Measurements from ENCODE around the gene SEC22C.
A peak's percentile ranks its signal among the peaks of the same experiment; 100 is the strongest.

Gene SEC22C

DNA sequence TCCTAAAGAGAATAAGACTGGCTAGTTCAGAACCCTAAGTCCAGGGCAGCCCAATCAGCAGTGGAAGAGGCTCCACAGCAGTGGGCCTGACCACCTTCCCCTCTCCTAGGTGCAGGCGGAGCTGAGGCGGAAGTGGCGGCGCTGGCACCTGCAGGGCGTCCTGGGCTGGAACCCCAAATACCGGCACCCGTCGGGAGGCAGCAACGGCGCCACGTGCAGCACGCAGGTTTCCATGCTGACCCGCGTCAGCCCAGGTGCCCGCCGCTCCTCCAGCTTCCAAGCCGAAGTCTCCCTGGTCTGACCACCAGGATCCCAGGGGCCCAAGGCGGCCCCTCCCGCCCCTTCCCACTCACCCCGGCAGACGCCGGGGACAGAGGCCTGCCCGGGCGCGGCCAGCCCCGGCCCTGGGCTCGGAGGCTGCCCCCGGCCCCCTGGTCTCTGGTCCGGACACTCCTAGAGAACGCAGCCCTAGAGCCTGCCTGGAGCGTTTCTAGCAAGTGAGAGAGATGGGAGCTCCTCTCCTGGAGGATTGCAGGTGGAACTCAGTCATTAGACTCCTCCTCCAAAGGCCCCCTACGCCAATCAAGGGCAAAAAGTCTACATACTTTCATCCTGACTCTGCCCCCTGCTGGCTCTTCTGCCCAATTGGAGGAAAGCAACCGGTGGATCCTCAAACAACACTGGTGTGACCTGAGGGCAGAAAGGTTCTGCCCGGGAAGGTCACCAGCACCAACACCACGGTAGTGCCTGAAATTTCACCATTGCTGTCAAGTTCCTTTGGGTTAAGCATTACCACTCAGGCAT is 45.6 kb downstream of the SEC22C start:
- peak; percentile 19 to 27 (median 27) for DNase-seq (ENCODE audit: low read depth in 2 of 3, low spot score in 1 of 3)

DNA sequence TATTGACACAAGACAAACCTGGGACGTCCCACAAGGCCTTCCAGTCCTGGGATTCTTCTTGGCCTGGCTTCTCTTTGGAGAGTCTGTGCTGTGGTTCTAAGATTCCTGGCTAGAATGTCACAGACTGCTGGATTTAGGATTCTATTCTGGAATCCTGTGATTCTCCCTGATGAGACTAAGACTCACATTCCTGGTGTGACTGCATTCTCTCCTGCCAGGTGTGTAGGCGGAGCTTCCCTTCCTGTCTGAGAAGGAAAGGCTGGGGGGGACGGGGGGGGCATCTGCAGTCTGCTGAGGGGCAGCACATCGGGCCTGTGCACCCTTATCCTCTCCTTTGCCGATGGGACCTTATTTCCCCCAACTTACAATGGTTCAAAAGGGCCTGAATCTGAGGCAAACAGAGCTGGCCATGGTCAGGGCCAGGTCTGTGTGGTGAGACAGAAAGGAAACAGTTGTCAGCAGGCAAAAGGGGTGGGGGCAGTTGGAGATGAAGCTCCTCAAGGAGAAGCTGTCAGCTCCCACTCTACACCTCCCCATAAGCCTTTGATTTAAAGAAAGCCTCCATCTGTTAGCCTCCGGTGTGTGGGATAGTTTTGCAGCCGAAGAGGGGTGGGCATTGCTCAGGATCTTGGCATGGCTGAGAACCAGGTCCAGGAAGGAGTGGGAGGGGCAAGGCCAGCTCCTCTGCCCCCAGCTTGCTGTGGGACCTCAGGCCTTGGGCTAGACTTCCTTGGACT is 48.4 kb downstream of the SEC22C start:
- no peak for DNase-seq (ENCODE audit: low read depth in 2 of 3, low spot score in 1 of 3)

DNA sequence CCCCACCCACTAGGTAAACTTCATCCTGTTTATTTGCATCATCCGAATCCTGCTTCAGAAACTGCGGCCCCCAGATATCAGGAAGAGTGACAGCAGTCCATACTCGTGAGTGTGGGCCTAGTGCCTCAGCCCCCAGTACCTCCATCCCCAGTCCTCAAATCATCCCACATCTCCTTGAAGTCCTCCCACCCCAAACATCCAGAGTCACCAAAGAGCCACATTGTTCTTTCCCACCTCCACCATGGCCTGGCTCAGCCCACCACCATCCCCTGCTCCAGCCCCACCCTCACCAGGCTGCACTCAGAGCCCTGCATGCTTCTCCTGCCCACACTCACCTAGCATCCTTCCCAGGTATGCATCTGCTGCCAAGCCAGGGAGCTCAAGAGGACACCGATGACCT is 49.5 kb downstream of the SEC22C start:
- DNase-seq (ENCODE audit: low read depth in 2 of 3, low spot score in 1 of 3): no peak

DNA sequence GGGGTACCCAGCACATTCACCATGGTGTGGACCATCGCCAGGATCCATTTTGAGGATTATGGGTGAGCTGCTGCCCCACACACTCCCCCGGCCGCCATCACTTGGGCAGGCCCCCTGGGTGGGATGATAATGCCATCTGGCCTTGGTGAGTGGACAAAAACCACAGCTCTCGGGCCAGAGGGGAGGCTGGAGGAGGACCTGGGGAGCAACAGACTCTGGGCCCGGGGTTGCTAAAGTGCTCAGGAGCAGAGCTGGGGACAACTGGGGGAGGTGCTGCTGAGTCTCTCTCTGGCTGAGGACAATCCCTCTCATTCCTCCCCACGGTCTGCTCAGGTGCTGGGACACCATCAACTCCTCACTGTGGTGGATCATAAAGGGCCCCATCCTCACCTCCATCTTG is 50.3 kb downstream of the SEC22C start:
- DNase-seq (ENCODE audit: low read depth in 2 of 3, low spot score in 1 of 3): no peak

DNA sequence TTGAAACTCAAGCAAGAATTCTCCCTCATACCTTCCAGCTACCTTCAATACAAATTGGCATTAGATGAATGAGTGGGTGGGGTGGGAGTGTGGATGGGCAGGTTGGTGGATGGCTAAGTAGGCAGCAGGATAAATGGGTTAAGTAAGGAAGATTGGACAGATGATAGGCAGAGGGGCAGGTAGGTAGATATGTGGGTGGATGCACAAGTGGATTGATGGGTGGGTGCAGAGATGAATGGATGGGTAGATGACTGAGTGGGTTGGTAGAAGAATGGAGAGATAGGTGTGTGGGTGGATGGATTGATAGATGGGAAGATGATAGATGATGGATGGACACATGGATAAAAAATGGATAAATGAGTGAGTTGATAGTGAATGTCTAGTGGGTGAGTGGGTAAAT is 51.7 kb downstream of the SEC22C start:
- DNase-seq (ENCODE audit: low read depth in 2 of 3, low spot score in 1 of 3): no peak

DNA sequence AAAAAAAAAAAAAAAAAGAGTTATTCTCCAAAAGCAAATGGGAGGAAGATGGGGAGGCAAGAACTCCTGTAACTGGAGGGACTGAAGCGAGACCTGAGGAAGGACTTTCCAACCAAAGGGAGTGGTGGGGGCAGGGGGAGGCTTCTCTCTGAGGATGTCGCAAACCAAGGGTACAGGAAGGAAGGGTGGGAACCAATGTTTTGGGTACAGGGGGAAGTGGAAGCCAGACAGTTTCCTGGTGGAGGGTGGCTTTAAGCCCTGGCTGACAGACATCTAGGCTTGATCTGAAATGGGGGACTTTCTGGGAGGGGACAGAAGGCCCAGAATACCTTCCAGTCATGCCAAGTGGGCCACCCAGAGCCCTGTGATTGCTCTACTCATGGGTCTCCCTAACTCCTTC is 52.3 kb downstream of the SEC22C start:
- no peak for DNase-seq (ENCODE audit: low read depth in 2 of 3, low spot score in 1 of 3)

DNA sequence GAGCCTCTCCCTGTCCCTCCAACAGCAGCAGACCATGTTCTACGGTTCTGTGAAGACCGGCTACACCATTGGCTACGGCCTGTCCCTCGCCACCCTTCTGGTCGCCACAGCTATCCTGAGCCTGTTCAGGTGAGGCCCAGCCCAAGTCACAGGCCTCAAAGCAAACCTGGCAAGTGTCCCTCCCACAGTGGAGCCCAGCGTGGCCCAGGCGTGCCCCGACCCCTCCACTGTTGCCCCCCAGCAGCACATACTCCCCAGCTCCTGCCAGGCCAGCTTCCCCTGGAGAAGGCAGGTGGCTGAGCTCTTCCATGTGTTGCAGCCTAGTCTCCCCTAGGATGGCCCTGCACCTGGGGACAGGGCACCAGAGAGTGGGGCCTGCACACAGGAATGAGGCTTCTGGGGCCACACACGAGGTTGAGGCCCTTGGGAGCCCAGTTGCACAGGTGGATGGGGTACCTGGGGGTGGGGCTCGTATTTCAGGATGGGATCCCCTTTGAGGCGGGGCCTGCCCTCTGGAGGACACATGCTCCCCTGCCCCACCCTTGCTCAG is 54.3 kb downstream of the SEC22C start:
- no peak for DNase-seq (ENCODE audit: low read depth in 2 of 3, low spot score in 1 of 3)

DNA sequence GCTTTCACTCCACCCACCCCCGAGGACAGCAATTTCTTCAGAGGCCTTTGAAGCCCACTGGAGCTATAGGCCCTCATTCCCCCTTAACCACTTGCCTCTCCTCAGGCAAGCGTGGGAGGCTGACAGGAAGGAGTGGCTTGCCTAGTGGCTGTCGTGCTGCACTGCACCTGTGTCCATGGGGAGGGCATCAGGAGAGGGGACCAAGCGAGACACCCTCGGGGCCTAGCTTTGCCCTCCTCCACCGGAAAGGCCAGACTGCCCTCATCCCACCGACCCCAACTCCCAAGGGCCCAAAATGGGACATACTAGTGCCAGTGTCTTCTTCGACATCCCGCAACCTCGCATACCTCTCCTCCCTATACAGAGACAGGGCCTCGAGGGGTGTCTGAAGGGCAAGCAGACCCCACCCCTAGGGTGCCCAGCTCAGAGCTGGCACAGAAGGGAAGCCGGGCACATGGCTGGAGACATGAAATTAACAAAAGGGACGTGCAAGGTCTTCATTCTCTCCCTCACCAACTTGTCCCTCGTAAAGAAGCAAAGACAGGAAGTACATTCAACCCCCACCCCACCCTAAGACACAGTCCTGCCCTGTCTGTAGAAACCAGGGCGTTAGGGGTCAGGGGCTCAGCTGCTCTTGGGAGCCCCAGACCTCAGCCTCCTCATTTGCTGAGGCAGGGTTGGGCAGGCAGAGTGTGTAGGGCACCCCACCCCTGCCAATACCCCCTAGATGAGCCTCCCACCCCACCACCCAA is 55.0 kb downstream of the SEC22C start:
- peak; percentile 28 to 44 (median 41) for DNase-seq (ENCODE audit: low read depth in 2 of 3, low spot score in 1 of 3)

DNA sequence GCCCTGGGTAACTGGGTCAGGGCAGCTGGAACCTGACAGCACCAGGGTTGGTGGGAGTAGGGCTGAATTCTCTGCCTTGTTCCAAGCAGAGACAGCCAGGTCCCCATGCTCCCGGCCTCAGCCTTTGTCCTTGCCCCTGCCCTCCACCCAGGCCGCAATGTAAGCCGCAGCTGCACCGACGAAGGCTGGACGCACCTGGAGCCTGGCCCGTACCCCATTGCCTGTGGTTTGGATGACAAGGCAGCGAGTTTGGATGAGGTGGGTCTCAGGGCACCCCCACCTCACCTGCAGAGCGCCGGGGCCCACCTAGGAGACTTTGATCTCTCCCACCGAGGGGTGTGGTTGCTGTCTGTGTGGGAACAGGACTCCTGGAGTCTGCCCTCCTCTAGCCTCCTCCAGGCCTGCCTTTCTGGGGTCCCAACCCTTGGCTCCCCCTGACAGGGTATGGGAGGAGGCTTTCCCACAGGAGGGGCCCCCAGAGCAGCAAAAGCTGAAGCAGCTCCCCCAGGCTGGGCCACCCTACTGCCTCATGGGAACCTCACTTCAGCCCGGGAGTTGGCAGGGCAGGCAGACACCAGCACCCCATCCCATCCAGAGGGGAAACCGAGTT is 55.9 kb downstream of the SEC22C start:
- no peak for DNase-seq (ENCODE audit: low read depth in 2 of 3, low spot score in 1 of 3)

DNA sequence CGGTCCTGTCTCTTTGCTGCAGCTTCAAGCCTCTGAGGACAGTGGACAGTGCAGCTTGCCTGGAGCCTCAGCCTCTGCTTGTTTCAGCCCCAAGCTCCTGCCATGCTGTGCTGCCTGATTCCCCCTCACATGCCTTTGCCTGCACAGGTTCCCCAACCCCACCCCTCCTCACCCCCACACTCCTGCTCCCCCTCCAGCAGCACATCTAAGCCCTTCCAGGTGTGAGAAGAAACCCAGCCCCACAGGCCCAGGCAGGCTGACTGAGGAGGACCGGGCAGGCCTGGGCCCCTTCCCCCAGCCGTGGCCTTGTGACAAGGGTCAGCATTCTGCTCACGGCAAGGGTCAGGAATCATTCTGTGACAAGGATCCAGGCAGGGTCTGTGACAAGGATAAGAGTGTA is 56.6 kb downstream of the SEC22C start:
- DNase-seq (ENCODE audit: low read depth in 2 of 3, low spot score in 1 of 3): no peak

DNA sequence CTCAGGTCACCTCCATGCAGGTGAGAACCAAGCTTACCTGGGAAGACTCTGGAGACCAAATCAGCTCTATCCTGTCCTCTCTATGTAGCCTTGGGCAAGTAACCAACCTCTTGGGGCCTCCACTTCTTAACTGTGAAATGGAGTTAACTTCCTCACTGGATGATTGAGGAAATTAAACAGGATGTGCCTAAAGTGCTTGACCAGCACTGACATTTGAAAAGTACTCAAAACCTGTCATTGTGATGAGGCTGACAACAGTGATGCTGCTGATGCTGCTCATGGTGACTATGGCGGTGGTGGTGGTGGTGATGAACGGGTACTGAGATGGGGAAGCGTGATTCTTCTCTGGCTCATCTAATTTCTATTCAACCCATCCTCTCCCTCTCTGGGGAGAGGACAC is 57.0 kb downstream of the SEC22C start:
- no peak for DNase-seq (ENCODE audit: low read depth in 2 of 3, low spot score in 1 of 3)

DNA sequence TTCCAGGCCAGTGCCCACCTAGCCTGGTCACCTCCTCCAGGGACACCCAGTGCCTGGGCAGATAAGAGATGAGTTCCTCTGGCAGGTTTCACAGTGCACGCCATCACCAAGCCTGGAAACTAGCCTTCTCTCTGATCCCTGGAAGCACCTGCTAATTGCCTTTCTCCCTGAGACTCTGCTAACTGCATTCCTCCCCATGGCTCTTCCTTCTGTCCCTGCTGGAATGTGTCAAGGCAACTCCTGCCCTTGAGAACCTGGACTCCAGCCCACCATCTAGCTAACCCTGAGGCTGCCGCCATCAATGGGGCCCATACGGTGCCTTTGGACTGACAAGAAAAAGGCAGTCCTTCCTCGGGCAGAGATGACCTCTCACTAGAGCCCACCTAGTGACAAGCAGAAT is 60.9 kb downstream of the SEC22C start:
- no peak for DNase-seq (ENCODE audit: low read depth in 2 of 3, low spot score in 1 of 3)

DNA sequence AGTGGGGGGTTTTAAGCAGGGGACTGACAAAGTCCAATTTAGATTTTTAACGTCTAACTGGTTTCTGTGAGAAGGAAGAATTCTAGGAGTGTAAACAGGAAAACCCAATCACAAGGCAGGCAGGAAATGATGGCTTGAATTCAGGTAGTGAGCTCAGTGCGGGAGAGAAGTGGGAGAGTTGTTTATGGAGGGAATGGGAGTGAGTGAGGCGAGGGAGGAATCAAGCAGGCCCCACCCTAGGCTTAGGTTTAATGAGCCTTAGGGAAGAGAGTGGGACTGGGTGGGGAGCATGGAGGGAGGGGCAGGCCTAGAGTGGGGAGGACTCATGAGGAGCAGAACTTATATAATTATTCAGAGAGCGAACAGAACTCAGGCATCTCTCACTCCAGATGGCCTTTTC is 61.4 kb downstream of the SEC22C start:
- no peak for DNase-seq (ENCODE audit: low read depth in 2 of 3, low spot score in 1 of 3)

DNA sequence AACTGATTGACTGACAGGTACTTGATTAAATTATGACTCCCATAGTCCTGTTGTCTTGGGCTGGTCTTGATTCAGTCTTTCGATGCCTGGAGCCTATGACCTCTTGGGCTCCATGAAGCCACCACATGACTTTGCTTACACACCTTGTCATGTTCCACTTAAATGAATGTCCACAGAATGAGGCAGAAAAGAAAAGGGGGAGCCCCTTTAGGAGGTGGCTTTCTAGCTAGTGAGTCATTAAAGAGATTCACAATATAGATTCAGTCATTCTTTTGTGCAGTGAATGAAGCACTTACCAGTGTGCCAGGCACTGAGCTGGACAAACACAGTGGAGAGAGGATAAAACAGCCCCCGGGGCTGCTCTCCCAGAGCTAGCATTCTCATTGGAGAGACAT is 62.2 kb downstream of the SEC22C start:
- DNase-seq (ENCODE audit: low read depth in 2 of 3, low spot score in 1 of 3): no peak

DNA sequence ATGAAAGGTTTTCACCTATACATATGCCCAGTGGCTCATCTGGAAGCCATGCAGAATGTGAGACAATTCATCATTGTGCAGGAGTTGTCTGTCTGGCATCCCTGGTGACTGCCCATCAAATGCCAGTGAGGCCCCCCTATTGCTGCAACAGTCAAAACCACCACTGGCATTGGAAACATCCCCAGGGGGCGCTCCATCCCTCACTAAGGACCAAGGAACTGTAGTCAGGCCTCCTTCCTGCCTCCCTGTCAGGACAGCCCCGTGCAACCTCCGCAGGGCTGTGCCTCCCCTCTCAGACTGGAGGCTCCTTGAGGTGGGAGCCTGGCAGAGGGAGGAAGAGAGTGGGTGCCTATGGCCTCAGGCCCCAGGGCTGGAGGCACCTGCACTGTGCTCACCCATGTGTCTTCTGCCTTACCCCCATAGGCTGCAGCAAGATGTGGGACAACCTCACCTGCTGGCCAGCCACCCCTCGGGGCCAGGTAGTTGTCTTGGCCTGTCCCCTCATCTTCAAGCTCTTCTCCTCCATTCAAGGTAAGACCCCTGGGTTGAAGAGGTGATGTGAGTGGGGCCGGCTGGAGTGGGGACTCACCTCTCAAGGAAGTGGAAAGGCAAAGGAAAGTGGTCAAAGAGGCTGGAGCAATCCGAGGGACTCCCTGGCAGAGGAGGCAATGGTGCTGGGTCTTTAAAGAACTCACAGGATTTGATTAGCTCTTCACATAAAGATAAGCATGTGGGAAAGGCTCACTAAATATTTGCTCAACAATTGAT is 62.8 kb downstream of the SEC22C start:
- DNase-seq (ENCODE audit: low read depth in 2 of 3, low spot score in 1 of 3): no peak

DNA sequence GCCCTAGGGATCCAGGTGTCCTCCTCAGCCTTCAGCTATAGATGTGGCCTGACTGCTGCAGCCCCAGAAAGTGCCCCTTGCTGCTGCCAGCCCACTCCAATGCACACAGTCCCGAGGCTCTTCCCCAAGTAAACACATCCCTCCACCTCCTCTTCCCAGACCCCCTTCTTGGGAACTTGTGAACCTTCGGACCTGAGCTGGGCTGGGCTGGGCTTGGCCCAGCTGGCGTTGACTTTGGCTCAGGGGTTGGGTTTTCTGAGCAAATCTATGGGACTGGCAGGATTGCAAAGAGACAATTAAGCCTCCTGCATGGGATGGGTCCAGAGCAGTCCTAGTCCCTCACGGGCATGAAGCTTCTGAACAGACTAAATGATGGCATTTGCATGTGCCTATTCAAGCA is 64.7 kb downstream of the SEC22C start:
- no peak for DNase-seq (ENCODE audit: low read depth in 2 of 3, low spot score in 1 of 3)

DNA sequence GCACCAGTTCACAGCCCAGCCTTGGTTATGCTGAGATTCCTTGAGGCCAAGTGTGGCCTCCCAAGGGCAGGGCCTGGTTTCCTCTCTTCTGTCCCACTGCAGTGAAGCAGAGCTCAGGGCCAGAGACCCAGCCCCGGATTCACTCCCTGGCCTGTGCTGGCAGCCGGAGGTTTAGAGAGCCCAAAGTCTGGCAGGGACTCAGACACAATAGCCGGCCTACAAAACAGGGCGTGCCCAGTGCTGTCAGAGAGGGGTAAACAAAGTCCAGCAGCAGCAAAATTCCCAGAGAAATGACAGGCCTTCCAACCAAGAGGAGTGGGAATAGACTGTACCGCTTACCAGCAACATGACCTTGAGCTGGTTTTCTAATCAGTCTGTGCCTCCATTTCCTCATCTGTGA is 65.3 kb downstream of the SEC22C start:
- DNase-seq (ENCODE audit: low read depth in 2 of 3, low spot score in 1 of 3): no peak

DNA sequence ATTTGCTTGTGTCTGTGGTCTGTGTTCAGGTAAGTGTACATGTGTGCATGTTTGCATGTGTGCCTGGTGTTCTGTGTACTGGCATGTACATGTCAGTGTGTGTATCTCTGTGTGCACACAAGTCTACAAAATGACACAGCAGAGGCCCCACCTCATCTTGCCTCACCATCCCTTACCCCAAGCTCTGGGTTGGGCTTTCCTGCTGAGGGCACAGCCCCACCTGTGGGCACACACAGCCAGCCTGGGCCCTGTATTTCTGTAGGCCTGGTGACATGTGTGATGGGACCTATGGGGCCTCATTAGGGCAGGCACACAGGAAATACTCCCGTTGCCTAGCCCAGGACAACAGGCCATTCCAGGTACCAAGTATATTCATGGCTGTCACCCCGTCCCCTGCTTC is 65.8 kb downstream of the SEC22C start:
- DNase-seq (ENCODE audit: low read depth in 2 of 3, low spot score in 1 of 3): no peak

DNA sequence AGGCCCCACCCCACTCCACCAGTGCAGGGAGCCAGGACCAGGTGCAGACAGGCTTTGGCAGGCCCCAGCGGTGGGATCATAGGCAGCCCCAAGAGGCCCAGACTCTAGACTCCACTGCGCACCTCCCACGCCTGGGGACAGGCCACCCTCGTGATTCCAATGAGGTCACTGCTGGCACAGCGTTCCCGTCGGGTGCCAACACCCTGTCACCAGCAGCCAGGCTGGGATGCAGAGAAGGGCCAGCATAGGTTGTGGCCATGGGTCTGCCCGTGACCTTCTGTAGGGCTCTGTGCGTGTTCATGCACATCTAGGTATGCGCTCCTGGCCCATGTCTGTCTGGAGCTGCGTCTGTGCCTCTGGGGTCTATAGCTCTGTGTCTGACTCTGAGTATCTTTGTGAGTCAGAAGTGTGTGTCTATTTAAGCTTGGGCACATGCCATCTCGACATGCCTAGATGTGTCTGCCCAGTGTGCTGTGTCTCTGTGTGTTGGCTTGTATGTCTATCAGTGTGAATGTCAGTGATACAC is 66.3 kb downstream of the SEC22C start:
- no peak for DNase-seq (ENCODE audit: low read depth in 2 of 3, low spot score in 1 of 3)

DNA sequence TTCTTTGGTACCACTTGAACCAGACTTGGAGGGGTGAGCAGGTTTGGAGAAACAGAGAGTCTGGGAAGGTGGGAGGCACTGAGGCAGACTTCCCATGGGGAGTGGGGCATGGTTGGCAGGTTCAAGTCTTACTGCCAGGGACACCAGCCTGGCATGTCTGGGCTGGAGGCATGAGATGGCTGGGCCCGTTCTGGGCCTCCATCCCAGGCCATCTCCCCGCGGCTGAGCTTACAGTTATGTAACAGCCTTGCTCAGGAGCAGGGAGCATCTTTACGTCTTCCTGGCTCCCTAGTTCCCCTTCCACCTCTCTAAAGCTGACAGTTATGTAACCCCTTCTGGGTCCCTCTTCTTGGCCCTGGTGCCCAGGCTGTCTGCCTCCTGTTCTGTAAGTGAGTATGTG is 66.9 kb downstream of the SEC22C start:
- no peak for DNase-seq (ENCODE audit: low read depth in 2 of 3, low spot score in 1 of 3)
